ENCODE measurements around the gene TCN1.

- TF ChIP-seq ARNT (IDR thresholded peaks at IDR 0.05) (no peak), BHLHE40 (IDR thresholded peaks at IDR 0.05; ENCODE audit: borderline replicate concordance) (no peak), FOXM1 (IDR thresholded peaks at IDR 0.05; ENCODE audit: borderline replicate concordance) (no peak), FOXA1 (IDR thresholded peaks at IDR 0.05) (no peak), ELF4 (IDR thresholded peaks at IDR 0.05) (no peak), TARDBP (IDR thresholded peaks at IDR 0.05) (no peak), HDGF (IDR thresholded peaks at IDR 0.05; ENCODE audit: borderline replicate concordance) (no peak), FOXK2 (IDR thresholded peaks at IDR 0.05) (no peak), SP1 (IDR thresholded peaks at IDR 0.05) (no peak), SUZ12 (IDR thresholded peaks at IDR 0.05) (no peak), ZNF384 (IDR thresholded peaks at IDR 0.05) (no peak), CTBP1 (IDR thresholded peaks at IDR 0.05; ENCODE audit: borderline replicate concordance) (no peak)
These were observed 11.4 kb downstream of the TCN1 start for GRCh38 chr11:59854871-59855270.

Measured in HEK293T (cell line).